HepG2 (cell line): ENCODE results near the gene TMEM14A. TPM values are rescaled to one million over a fixed set of nuclear protein-coding genes. Genes with fewer than 3 reads are reported as not detected.
A peak's percentile ranks its signal among the peaks of the same experiment; 100 is the strongest.

ENCODE experiments used
- CERS6 ChIP-seq: sonication (generic); formaldehyde crosslinking; IDR thresholded peaks from 2 replicates; pipeline ENCODE4 v1.5.0; 2020; ENCODE audit warnings: missing genetic modification reagents
- CREB1 ChIP-seq, 2 experiments: fragments of 450-650 bp in 1 of 2; IDR thresholded peaks; 2 replicates each; pipeline ENCODE4 v1.6.1; 2016 to 2017; ENCODE audit warnings: control low read depth in 1 of 2, mild to moderate bottlenecking in 1 of 2, missing compliant biosample characterization in 1 of 2, missing genetic modification characterization in 1 of 2
- FOXA1 ChIP-seq, 2 experiments: fragments of 450-650 bp in 1 of 2; sonication (generic) in 1 of 2; formaldehyde crosslinking in 1 of 2; IDR thresholded peaks; 2 replicates each; pipeline versions ENCODE4 v1.4.0 to v1.6.1; 2016 to 2020; ENCODE audit warnings: missing genetic modification reagents in 1 of 2
- HNF4G ChIP-seq, 2 experiments: sonication (generic) in 1 of 2; formaldehyde crosslinking in 1 of 2; IDR thresholded peaks; 2 replicates each; pipeline versions ENCODE4 v1.4.0 to v1.6.1; 2011 to 2020; ENCODE audit warnings: borderline replicate concordance in 2 of 2, low read depth in 2 of 2, mild to moderate bottlenecking in 2 of 2, low read length in 1 of 2, missing genetic modification reagents in 1 of 2, moderate library complexity in 1 of 2
- HNRNPK ChIP-seq: fragments of 200-400 bp; formaldehyde crosslinking; IDR thresholded peaks from 2 replicates; pipeline ENCODE4 v1.6.1; 2018; ENCODE audit warnings: low read length, low read depth, moderate library complexity, mild to moderate bottlenecking; ENCODE audit not compliant: poor library complexity, severe bottlenecking
- IKZF1 ChIP-seq: fragments of 450-650 bp; IDR thresholded peaks from 2 replicates; pipeline ENCODE4 v1.7.1; 2016
- IRX3 ChIP-seq: sonication (generic); formaldehyde crosslinking; IDR thresholded peaks from 2 replicates; pipeline ENCODE4 v1.8.1; 2023; ENCODE audit warnings: mild to moderate bottlenecking, low read depth, missing genetic modification reagents, borderline replicate concordance
- KMT2A ChIP-seq: sonication (generic); formaldehyde crosslinking; IDR thresholded peaks from 2 replicates; pipeline ENCODE4 v1.4.0; 2020; ENCODE audit warnings: missing genetic modification reagents
- MAFK ChIP-seq, 2 experiments: IDR thresholded peaks in 1 of 2; conservative IDR thresholded peaks in 1 of 2; 2 replicates each; pipeline ENCODE4 v1.6.1; 2011; ENCODE audit warnings: improper control_type of control experiment in 2 of 2, low read length in 2 of 2
- MTA3 ChIP-seq: sonication (generic); formaldehyde crosslinking; IDR thresholded peaks from 2 replicates; pipeline ENCODE4 v1.4.0; 2020; ENCODE audit warnings: missing genetic modification reagents
- PLRG1 ChIP-seq: fragments of 450-650 bp; conservative IDR thresholded peaks from 2 replicates; pipeline ENCODE4 v1.6.1; 2016
- PPARG ChIP-seq: conservative IDR thresholded peaks from 2 replicates; pipeline ENCODE4 v1.6.1; 2016; ENCODE audit warnings: missing biosample characterization, missing genetic modification reagents
- SALL1 ChIP-seq: sonication (generic); formaldehyde crosslinking; IDR thresholded peaks from 2 replicates; pipeline ENCODE4 v1.8.0; 2022; ENCODE audit warnings: mild to moderate bottlenecking, missing genetic modification reagents
- SMYD3 ChIP-seq: sonication (generic); formaldehyde crosslinking; IDR thresholded peaks from 2 replicates; pipeline ENCODE4 v1.8.1; 2023; ENCODE audit warnings: mild to moderate bottlenecking, missing genetic modification reagents
- SP4 ChIP-seq: sonication (generic); formaldehyde crosslinking; IDR thresholded peaks from 2 replicates; pipeline ENCODE4 v1.8.1; 2023; ENCODE audit warnings: mild to moderate bottlenecking, missing genetic modification reagents
- ZBED4 ChIP-seq: sonication (generic); formaldehyde crosslinking; IDR thresholded peaks from 2 replicates; pipeline ENCODE4 v1.4.0; 2020; ENCODE audit warnings: missing genetic modification reagents, borderline replicate concordance
- ZBTB2 ChIP-seq: sonication (generic); formaldehyde crosslinking; IDR thresholded peaks from 2 replicates; pipeline ENCODE4 v1.8.0; 2022; ENCODE audit warnings: low read depth, missing genetic modification reagents
- ZFP41 ChIP-seq: sonication (generic); formaldehyde crosslinking; IDR thresholded peaks from 2 replicates; pipeline ENCODE4 v1.4.0; 2020; ENCODE audit warnings: mild to moderate bottlenecking, missing genetic modification reagents, borderline replicate concordance
- ZNF710 ChIP-seq: sonication (generic); formaldehyde crosslinking; IDR thresholded peaks from 2 replicates; pipeline ENCODE4 v1.5.0; 2020; ENCODE audit warnings: mild to moderate bottlenecking, missing genetic modification reagents, borderline replicate concordance
- polyA plus RNA-seq, 8 experiments: library from polyadenylated mRNA; depleted of rRNA in 3 of 8; stranded (reverse) in 7 of 8; unstranded in 1 of 8; fragments of >200 nt; fragmentation: Illumina TruSeq in 4 of 8; extraction: Trizol in 4 of 8; gene quantifications; 2 replicates each; pipeline versions ENCODE4 v1.2.1 to v1.2.3, GENCODE V29; 2011 to 2016; ENCODE audit warnings: low read depth in 4 of 8, missing spikeins in 1 of 8, mixed read lengths in 1 of 8; ENCODE audit not compliant: insufficient read depth in 1 of 8
- total RNA-seq, 5 experiments: library from RNA; depleted of rRNA; stranded (reverse); fragments of >200 nt; fragmentation: Illumina TruSeq; extraction: Trizol; gene quantifications; 2 replicates each; pipeline ENCODE4 v1.2.3, GENCODE V29; 2016; ENCODE audit warnings: low read depth in 1 of 5

The TMEM14A gene
- total and polyA plus RNA-seq, 2 of the 13 experiments (the other 11 are each of a cell fraction or from before 2014, with no cell fraction given), result 24.6 to 73.7 TPM

GRCh38 chr6:52724406-52725121 lies 53.7 kb downstream of the TMEM14A start (continued):
- no peak for TF ChIP-seq SMYD3 (CRISPR knock-in tag)
- no peak for TF ChIP-seq MTA3 (CRISPR knock-in tag)
- no peak for TF ChIP-seq ZBTB2 (CRISPR knock-in tag)
- no peak for TF ChIP-seq SP4 (CRISPR knock-in tag)
- TF ChIP-seq HNF4G (IDR thresholded peaks at IDR 0.05; ENCODE audit: borderline replicate concordance, low read depth, low read length), result no peak
- TF ChIP-seq HNF4G (CRISPR knock-in tag; IDR thresholded peaks at IDR 0.05; ENCODE audit: borderline replicate concordance, low read depth), result no peak; the same call in 1 of the 2 replicates
- TF ChIP-seq SALL1 (CRISPR knock-in tag), result peak; percentile 95
- TF ChIP-seq PLRG1, result no peak
- TF ChIP-seq IRX3, result no peak
- TF ChIP-seq CREB1 (IDR thresholded peaks at IDR 0.05), result no peak
- TF ChIP-seq CREB1 (CRISPR knock-in tag; IDR thresholded peaks at IDR 0.05), result no peak
- no peak for TF ChIP-seq IKZF1
- peak; percentile 65; the same call in 1 of the 2 replicates for TF ChIP-seq ZBED4
- TF ChIP-seq CERS6 (CRISPR knock-in tag), result no peak
- TF ChIP-seq HNRNPK, result no peak
- TF ChIP-seq PPARG, result peak; percentile 42; the same call in 1 of the 2 replicates
- no peak for TF ChIP-seq ZFP41 (CRISPR knock-in tag)
- peak; percentile 22; the same call in 1 of the 2 replicates for TF ChIP-seq ZNF710
- 0 out of 2 replicates have a peak, but pooled peaks have one; percentile 23 for TF ChIP-seq KMT2A (CRISPR knock-in tag)
- TF ChIP-seq MAFK (conservative IDR thresholded peaks at IDR 0.05 in 1 of 2, IDR thresholded peaks at IDR 0.05 in 1 of 2; ENCODE audit: low read length in 2 of 2), result no peak
- TF ChIP-seq FOXA1 (IDR thresholded peaks at IDR 0.05), result no peak
- TF ChIP-seq FOXA1 (CRISPR knock-in tag; IDR thresholded peaks at IDR 0.05), result peak; percentile 46
